HepG2 (cell line): ENCODE measurements around the gene PAK6. TPM values are rescaled to one million over a fixed set of nuclear protein-coding genes. Genes with fewer than 3 reads are reported as not detected.

ENCODE experiments used
- ATAC-seq: fragments of 200-7000 bp; cut with Tn5 transposase; 3 replicates; pipeline ENCODE4 v1.9.1; 2020; ENCODE audit warnings: mild to moderate bottlenecking, moderate library complexity
- BruUV-seq: library from RNA; stranded (reverse); fragments of 400-500 nt; replicated peaks from 2 replicates; lab custom pipeline; 2021; lab: Mats Ljungman, UMichigan
- CTCF ChIA-PET: fragments of 300-600 bp; formaldehyde crosslinking; extraction: SDS; loops from one replicate; lab custom pipeline; 2021; ENCODE audit warnings: low total read pairs, inconsistent platforms, low intra/inter-chr PET ratio; lab: Yijun Ruan, JAX
- POLR2A ChIA-PET: fragments of 350-600 bp; sonication (Branson Sonifier 250); formaldehyde crosslinking; loops from one replicate; lab custom pipeline; 2020; ENCODE audit warnings: antibody characterized with exemption, inconsistent platforms; lab: Yijun Ruan, JAX
- DNase-seq: peaks from one replicate; pipeline ENCODE4 v3.0.0-alpha.2; 2015; ENCODE audit warnings: low spot score
- FAIRE-seq: peaks from 3 replicates; lab custom pipeline; 2011; peaks lifted over from hg19 to GRCh38; lab: Jason Lieb, UNC
- H2AFZ ChIP-seq: one replicate; pipeline ENCODE4 v1.6.1; 2011; ENCODE audit warnings: low read length, inconsistent platforms
- H3K27ac ChIP-seq: fragments of 300-600 bp; 3 replicates; pipeline ENCODE4 v1.8.0; 2011; ENCODE audit warnings: mixed run types, mild to moderate bottlenecking, mixed read lengths, low read length, inconsistent platforms; ENCODE audit not compliant: insufficient read depth; ENCODE audit errors: extremely low read length
- H3K27me3 ChIP-seq, 2 experiments: fragments of 200-600 bp in 1 of 2; 2 replicates in 1 of 2; 3 replicates in 1 of 2; pipeline versions ENCODE4 v1.6.0 to v1.8.0; 2011; ENCODE audit warnings: low read length in 2 of 2, mild to moderate bottlenecking in 2 of 2, moderate library complexity in 2 of 2, inconsistent platforms in 1 of 2; ENCODE audit not compliant: insufficient read depth in 2 of 2, control insufficient read depth in 1 of 2
- H3K36me3 ChIP-seq, 2 experiments: fragments of 200-600 bp in 1 of 2; replicated peaks in 1 of 2; 2 replicates in 1 of 2; 3 replicates in 1 of 2; pipeline versions ENCODE4 v1.5.1 to v1.8.0; 2011; ENCODE audit warnings: low read length in 2 of 2, inconsistent platforms in 1 of 2; ENCODE audit not compliant: insufficient read depth in 2 of 2, control insufficient read depth in 1 of 2
- H3K4me1 ChIP-seq: 2 replicates; pipeline ENCODE4 v1.5.1; 2012; ENCODE audit warnings: low read length, inconsistent platforms; ENCODE audit not compliant: insufficient read depth
- H3K4me2 ChIP-seq: 2 replicates; pipeline ENCODE4 v1.6.0; 2011; ENCODE audit warnings: low read depth, low read length, inconsistent platforms
- H3K4me3 ChIP-seq, 3 experiments: fragments of 200-600 bp in 1 of 3; sonication (generic), shearing (Covaris generic) in 1 of 3; replicated peaks in 1 of 3; 2 replicates each; pipeline ENCODE4 v1.5.1; 2011 to 2016; ENCODE audit warnings: low read length in 3 of 3, inconsistent platforms in 2 of 3, low read depth in 2 of 3, mild to moderate bottlenecking in 2 of 3, control low read depth in 1 of 3, mixed read lengths in 1 of 3; ENCODE audit not compliant: insufficient read depth in 1 of 3
- H3K79me2 ChIP-seq: one replicate; pipeline ENCODE4 v1.6.1; 2011; ENCODE audit warnings: low read length, inconsistent platforms; ENCODE audit not compliant: insufficient read depth
- H3K9ac ChIP-seq: 2 replicates; pipeline ENCODE4 v1.6.0; 2011; ENCODE audit warnings: mild to moderate bottlenecking, low read depth, low read length, inconsistent platforms; ENCODE audit not compliant: insufficient read depth
- H3K9me3 ChIP-seq: 2 replicates; pipeline ENCODE4 v1.5.1; 2012; ENCODE audit warnings: mild to moderate bottlenecking, low read length
- H4K20me1 ChIP-seq: 2 replicates; pipeline ENCODE4 v1.6.0; 2011; ENCODE audit warnings: inconsistent platforms, mild to moderate bottlenecking, low read length, moderate library complexity; ENCODE audit not compliant: insufficient read depth
- CTCF ChIP-seq: sonication (generic); formaldehyde crosslinking; IDR thresholded peaks from 2 replicates; pipeline ENCODE4 v1.5.0; 2020; ENCODE audit warnings: mild to moderate bottlenecking, missing genetic modification reagents, moderate library complexity
- HNRNPL ChIP-seq: fragments of 200-400 bp; formaldehyde crosslinking; IDR thresholded peaks from 2 replicates; pipeline ENCODE4 v1.6.1; 2017; ENCODE audit warnings: mild to moderate bottlenecking, low read depth, low read length
- IKZF1 ChIP-seq: fragments of 450-650 bp; IDR thresholded peaks from 2 replicates; pipeline ENCODE4 v1.7.1; 2016
- IRF2 ChIP-seq: IDR thresholded peaks from 2 replicates; pipeline ENCODE4 v1.6.1; 2018; ENCODE audit warnings: missing genetic modification reagents, missing compliant biosample characterization
- KDM2A ChIP-seq: sonication (generic); formaldehyde crosslinking; IDR thresholded peaks from 2 replicates; pipeline ENCODE4 v1.4.0; 2020; ENCODE audit warnings: low read depth, missing genetic modification reagents, borderline replicate concordance
- POGZ ChIP-seq: sonication (generic); formaldehyde crosslinking; IDR thresholded peaks from 2 replicates; pipeline ENCODE4 v1.4.0; 2020; ENCODE audit warnings: mild to moderate bottlenecking, missing genetic modification reagents
- RAD21 ChIP-seq: fragments of 450-650 bp; formaldehyde crosslinking; IDR thresholded peaks from 2 replicates; pipeline ENCODE4 v1.5.0; 2020; ENCODE audit warnings: mild to moderate bottlenecking
- SALL1 ChIP-seq: sonication (generic); formaldehyde crosslinking; IDR thresholded peaks from 2 replicates; pipeline ENCODE4 v1.8.0; 2022; ENCODE audit warnings: mild to moderate bottlenecking, missing genetic modification reagents
- TEAD3 ChIP-seq: optimal IDR thresholded peaks from 2 replicates; pipeline ENCODE3; 2016; ENCODE audit warnings: borderline replicate concordance
- TMF1 ChIP-seq: sonication (generic); formaldehyde crosslinking; IDR thresholded peaks from 2 replicates; pipeline ENCODE4 v1.8.1; 2022; ENCODE audit warnings: low read depth, missing genetic modification reagents
- XRCC5 ChIP-seq: fragments of 200-400 bp; formaldehyde crosslinking; optimal IDR thresholded peaks from 2 replicates; pipeline ENCODE3; 2017; ENCODE audit warnings: mild to moderate bottlenecking, low read length
- ZNF232 ChIP-seq: sonication (generic); formaldehyde crosslinking; IDR thresholded peaks from 2 replicates; pipeline ENCODE4 v1.4.0; 2020; ENCODE audit warnings: missing genetic modification reagents, borderline replicate concordance
- ZNF256 ChIP-seq: sonication (generic); formaldehyde crosslinking; conservative IDR thresholded peaks from 2 replicates; pipeline ENCODE4 v1.4.0; 2020; ENCODE audit warnings: missing genetic modification reagents
- ZNF292 ChIP-seq: sonication (generic); formaldehyde crosslinking; IDR thresholded peaks from 2 replicates; pipeline ENCODE4 v1.8.1; 2022; ENCODE audit warnings: mild to moderate bottlenecking, low read depth, missing genetic modification reagents, borderline replicate concordance
- ZNF572 ChIP-seq: sonication (generic); formaldehyde crosslinking; IDR thresholded peaks from 2 replicates; pipeline ENCODE4 v1.5.1; 2020; ENCODE audit warnings: mild to moderate bottlenecking, missing genetic modification reagents
- ZSCAN25 ChIP-seq: sonication (generic); formaldehyde crosslinking; IDR thresholded peaks from 2 replicates; pipeline ENCODE4 v1.8.0; 2022; ENCODE audit warnings: mild to moderate bottlenecking, missing genetic modification reagents
- WGBS: methylation state at CpG from one replicate; pipeline ENCODE4 v1.1.6; 2017; ENCODE audit warnings: low lambda C conversion rate; 5-methylcytosine and 5-hydroxymethylcytosine counted together
- in situ Hi-C: cut with HindIII; loops from 2 replicates; pipeline ENCODE4 v1.10.0; 2017; ENCODE audit warnings: low pct_unique_long_range_greater_than_20kb; ENCODE audit not compliant: extremely low pct_ligation_motif_present
- intact Hi-C: fragments of 100-400 bp; cut with micrococcal nuclease; formaldehyde crosslinking; loops from one replicate; pipeline ENCODE4 v1.10.0; 2022; ENCODE audit not compliant: unreplicated experiment
- polyA plus RNA-seq, 8 experiments: library from polyadenylated mRNA; depleted of rRNA in 3 of 8; stranded (reverse) in 7 of 8; unstranded in 1 of 8; fragments of >200 nt; fragmentation: Illumina TruSeq in 4 of 8; extraction: Trizol in 4 of 8; gene quantifications; 2 replicates each; pipeline versions ENCODE4 v1.2.1 to v1.2.3, GENCODE V29; 2011 to 2016; ENCODE audit warnings: low read depth in 4 of 8, missing spikeins in 1 of 8, mixed read lengths in 1 of 8; ENCODE audit not compliant: insufficient read depth in 1 of 8
- total RNA-seq, 5 experiments: library from RNA; depleted of rRNA; stranded (reverse); fragments of >200 nt; fragmentation: Illumina TruSeq; extraction: Trizol; gene quantifications; 2 replicates each; pipeline ENCODE4 v1.2.3, GENCODE V29; 2016; ENCODE audit warnings: low read depth in 1 of 5
- TF ChIP-seq, protein P1 (sequence below): sonication (generic); formaldehyde crosslinking; IDR thresholded peaks from 2 replicates; pipeline ENCODE4 v1.5.0; 2020; ENCODE audit warnings: mild to moderate bottlenecking, missing genetic modification reagents
- TF ChIP-seq, protein P2 (sequence below): fragments of 450-650 bp; IDR thresholded peaks from 2 replicates; pipeline ENCODE4 v1.6.1; 2017

PAK6 gene
- total and polyA plus RNA-seq, 2 of the 13 experiments (the other 11 are each of a cell fraction or from before 2014, with no cell fraction given) = 0.07 TPM; not detected in 1

GRCh38 chr15:40310001-40310959 is 71.4 kb downstream of the PAK6 start:
- no peaks in the 10 kb centered on the region for H3K79me2 ChIP-seq
- peaks cover 2 to 63% of the 10 kb centered on the region in 2 experiments; a peak in 4 of 5 replicates for H3K27me3 ChIP-seq
- peak; percentile 46 for DNase-seq
- no peak overlapping the region for H3K27ac ChIP-seq
- in situ Hi-C loops = loop anchor here (5.0 kb wide), 1 partner anchor 33 kb away; no protein-coding TSS in a partner anchor
- no peaks in the 10 kb centered on the region for H4K20me1 ChIP-seq
- ATAC-seq = peak; percentile 76
- H3K9ac ChIP-seq = no peak overlapping the region
- FAIRE-seq = no peak
- no TSS peak for BruUV-seq
- ChIA-PET CTCF (interaction anchor here (1.2 to 1.6 kb wide), 3 partner anchors 28 to 36 kb away, joined by 3 to 17 read pairs (median 6); partner anchors contain the start of gene ANKRD63), POLR2A (no interaction called here)
- H3K4me2 ChIP-seq = no peak overlapping the region
- H2AFZ ChIP-seq = no peak overlapping the region
- H3K36me3 ChIP-seq = no peaks in the 10 kb centered on the region
- no peaks in the 10 kb centered on the region for H3K4me1 ChIP-seq
- 5% methylated on average over 4 of the region's 4 CpGs for WGBS
- H3K9me3 ChIP-seq = no peaks in the 10 kb centered on the region
- intact Hi-C loops = loop anchor here (1.0 kb wide), 1 partner anchor 31 kb away; no protein-coding TSS in a partner anchor
- no peak overlapping the region for H3K4me3 ChIP-seq
- peak; percentile 81 for TF ChIP-seq CTCF (CRISPR knock-in tag)
- no peak for TF ChIP-seq IRF2 (CRISPR knock-in tag)
- peak; percentile 81 for TF ChIP-seq RAD21
- no peak for TF ChIP-seq ZNF572 (CRISPR knock-in tag)
- TF ChIP-seq ZNF292 (CRISPR knock-in tag) = no peak
- TF ChIP-seq HNRNPL = 0 out of 2 replicates have a peak, but pooled peaks have one; percentile 61
- 0 out of 2 replicates have a peak, but pooled peaks have one; percentile 17 for TF ChIP-seq SALL1 (CRISPR knock-in tag)
- TF ChIP-seq TEAD3 = peak; percentile 37
- 0 out of 2 replicates have a peak, but pooled peaks have one; percentile 38 for TF ChIP-seq KDM2A (CRISPR knock-in tag)
- TF ChIP-seq ZSCAN25 = peak; percentile 90
- no peak for TF ChIP-seq TMF1
- no peak for TF ChIP-seq POGZ (CRISPR knock-in tag)
- TF ChIP-seq, protein P1, sequence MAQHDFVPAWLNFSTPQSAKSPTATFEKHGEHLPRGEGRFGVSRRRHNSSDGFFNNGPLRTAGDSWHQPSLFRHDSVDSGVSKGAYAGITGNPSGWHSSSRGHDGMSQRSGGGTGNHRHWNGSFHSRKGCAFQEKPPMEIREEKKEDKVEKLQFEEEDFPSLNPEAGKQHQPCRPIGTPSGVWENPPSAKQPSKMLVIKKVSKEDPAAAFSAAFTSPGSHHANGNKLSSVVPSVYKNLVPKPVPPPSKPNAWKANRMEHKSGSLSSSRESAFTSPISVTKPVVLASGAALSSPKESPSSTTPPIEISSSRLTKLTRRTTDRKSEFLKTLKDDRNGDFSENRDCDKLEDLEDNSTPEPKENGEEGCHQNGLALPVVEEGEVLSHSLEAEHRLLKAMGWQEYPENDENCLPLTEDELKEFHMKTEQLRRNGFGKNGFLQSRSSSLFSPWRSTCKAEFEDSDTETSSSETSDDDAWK (CRISPR knock-in tag) = no peak
- no peak for TF ChIP-seq IKZF1
- peak; percentile 51 for TF ChIP-seq XRCC5
- TF ChIP-seq ZNF232 (CRISPR knock-in tag) = no peak
- TF ChIP-seq ZNF256 (CRISPR knock-in tag) = no peak
- TF ChIP-seq, protein P2, sequence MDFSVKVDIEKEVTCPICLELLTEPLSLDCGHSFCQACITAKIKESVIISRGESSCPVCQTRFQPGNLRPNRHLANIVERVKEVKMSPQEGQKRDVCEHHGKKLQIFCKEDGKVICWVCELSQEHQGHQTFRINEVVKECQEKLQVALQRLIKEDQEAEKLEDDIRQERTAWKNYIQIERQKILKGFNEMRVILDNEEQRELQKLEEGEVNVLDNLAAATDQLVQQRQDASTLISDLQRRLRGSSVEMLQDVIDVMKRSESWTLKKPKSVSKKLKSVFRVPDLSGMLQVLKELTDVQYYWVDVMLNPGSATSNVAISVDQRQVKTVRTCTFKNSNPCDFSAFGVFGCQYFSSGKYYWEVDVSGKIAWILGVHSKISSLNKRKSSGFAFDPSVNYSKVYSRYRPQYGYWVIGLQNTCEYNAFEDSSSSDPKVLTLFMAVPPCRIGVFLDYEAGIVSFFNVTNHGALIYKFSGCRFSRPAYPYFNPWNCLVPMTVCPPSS = no peak
